Lower lobe of right lung (tissue), 2 donors: ENCODE data around the gene NLRX1. TPM values are rescaled to one million over a fixed set of nuclear protein-coding genes. Genes with fewer than 3 reads are reported as not detected.

Experiments
- ATAC-seq, 2 donors: fragments of 200-7000 bp; cut with Tn5 transposase; one replicate each; pipeline ENCODE4 v1.9.1; 2020 to 2022; ENCODE audit warnings: mild to moderate bottlenecking in 2 of 2, moderate library complexity in 2 of 2
- DNase-seq: peaks from one replicate; pipeline ENCODE4 v3.0.0-alpha.2; 2020
- H3K27ac ChIP-seq: fragments of 200-600 bp; one replicate; pipeline ENCODE4 v1.8.0; 2022
- H3K27me3 ChIP-seq: fragments of 200-600 bp; one replicate; pipeline ENCODE4 v1.8.0; 2022; ENCODE audit warnings: low read depth
- H3K36me3 ChIP-seq: fragments of 200-600 bp; one replicate; pipeline ENCODE4 v1.8.0; 2022; ENCODE audit warnings: mild to moderate bottlenecking
- H3K4me1 ChIP-seq: fragments of 200-600 bp; one replicate; pipeline ENCODE4 v1.8.0; 2022
- H3K4me3 ChIP-seq: fragments of 200-600 bp; one replicate; pipeline ENCODE4 v1.8.0; 2022; ENCODE audit warnings: mild to moderate bottlenecking
- H3K9me3 ChIP-seq: fragments of 200-600 bp; one replicate; pipeline ENCODE4 v1.8.0; 2022
- CTCF ChIP-seq: fragments of 200-600 bp; IDR thresholded peaks from one replicate; pipeline ENCODE4 v1.8.0; 2022; ENCODE audit warnings: antibody characterized with exemption, mild to moderate bottlenecking
- intact Hi-C: fragments of 100-400 bp; cut with DNase I; formaldehyde crosslinking; loops from one replicate; pipeline ENCODE4 v1.11.0; 2022
- total RNA-seq: library from RNA; stranded (reverse); fragmentation: NEBNext Ultra II Directional; extraction: Animal tissue kit (Norgen Biotek cat#: 25700); gene quantifications from one replicate; pipeline ENCODE4 v1.2.1, GENCODE V29; 2021
- donor health status: DM: no; HTN: yes; CAD: no; lungs with severe emphysema.

Gene NLRX1
- total RNA-seq, 1 donor from 2014 or later: 16.5 TPM

GRCh38 chr11:119145551-119145950, 23.0 kb upstream of the NLRX1 start:
- Histone ChIP-seq H3K9me3 (no peaks in the 10 kb centered on the region), H3K27me3 (peaks cover 32% of the 10 kb centered on the region)
- intact Hi-C loops: no loop called here

GRCh38 chr11:119147604-119148333, 20.8 kb upstream of the NLRX1 start:
- Histone ChIP-seq H3K27me3 (peaks cover 38% of the 10 kb centered on the region), H3K9me3 (no peaks in the 10 kb centered on the region), H3K36me3 (no peaks in the 10 kb centered on the region), H3K27ac (no peak overlapping the region), H3K4me3 (no peak overlapping the region), H3K4me1 (peaks cover 12% of the 10 kb centered on the region)
- TF ChIP-seq CTCF: no peak
- no peak for DNase-seq
- intact Hi-C loops: no loop called here
- ATAC-seq: no peak

More at GRCh38 chr11:119145551-119145950, 23.0 kb upstream of the NLRX1 start:
- ATAC-seq (no peak), DNase-seq (no peak)
- TF ChIP-seq CTCF: no peak
- H3K4me3 ChIP-seq: no peak overlapping the region
- no peaks in the 10 kb centered on the region for H3K36me3 ChIP-seq
- H3K4me1 ChIP-seq: peaks cover 12% of the 10 kb centered on the region
- H3K27ac ChIP-seq: no peak overlapping the region

GRCh38 chr11:119148720-119149017, 19.9 kb upstream of the NLRX1 start:
- peak overlapping the region; percentile 68 for H3K4me3 ChIP-seq
- peaks cover 12% of the 10 kb centered on the region for H3K4me1 ChIP-seq
- ATAC-seq (no peak), DNase-seq (no peak)
- no peaks in the 10 kb centered on the region for H3K36me3 ChIP-seq
- no peak for TF ChIP-seq CTCF
- H3K27ac ChIP-seq: no peak overlapping the region
- intact Hi-C loops: no loop called here
- H3K9me3 ChIP-seq: no peaks in the 10 kb centered on the region
- H3K27me3 ChIP-seq: peaks cover 38% of the 10 kb centered on the region

DNA sequence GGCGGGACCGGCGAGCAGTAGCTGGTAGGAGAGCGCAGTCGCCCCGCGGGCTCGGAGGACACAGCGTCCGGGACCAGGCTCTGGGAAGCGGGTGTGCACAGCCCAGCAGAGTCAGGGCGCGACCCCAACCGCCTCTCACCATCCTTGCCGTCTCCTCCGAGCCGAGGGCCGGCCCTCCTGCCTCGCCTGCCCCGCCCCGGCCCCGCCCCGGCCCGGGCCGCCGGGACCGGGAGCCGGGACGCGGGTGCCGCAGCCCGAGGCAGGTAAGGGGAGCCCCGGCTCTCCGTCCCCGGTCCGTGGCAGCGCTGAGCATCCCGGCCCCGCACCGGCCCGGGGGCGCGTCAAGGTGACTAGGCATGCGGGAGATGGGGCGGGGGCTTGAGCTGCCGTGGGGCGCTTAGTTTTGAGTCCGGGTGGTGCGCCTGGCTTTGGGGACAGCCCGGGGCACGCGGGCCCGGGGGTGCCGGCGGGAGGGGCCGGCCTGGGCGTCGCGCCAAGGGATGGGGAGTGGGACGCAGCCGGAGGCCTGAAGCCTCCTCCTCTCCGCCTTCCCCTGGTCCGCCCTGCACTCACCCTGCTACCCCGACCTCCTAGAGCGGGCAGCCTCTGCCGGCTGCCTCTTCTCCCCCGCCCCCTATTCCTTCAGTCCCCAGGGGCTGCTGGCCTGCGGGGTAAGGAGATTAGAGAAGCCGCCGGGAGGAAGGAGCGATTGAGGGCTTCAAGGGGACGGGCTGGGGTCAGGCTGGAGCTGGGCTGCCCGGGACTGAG, 19.3 kb upstream of the NLRX1 start, which contains the start of gene ABCG4:
TSS of gene ABCG4 (plus strand) at position 35 of the 768 bp plus-strand sequence. CDS start 914 bp downstream, outside the sequence.
- Histone ChIP-seq H3K27ac (no peak within 1 kb of the TSS), H3K9me3 (no peaks in the 10 kb centered on the region), H3K36me3 (no peaks in the 10 kb centered on the region), H3K4me3 (peak within 1 kb of the TSS; percentile 68), H3K4me1 (peaks cover 12% of the 10 kb centered on the region), H3K27me3 (peaks cover 38% of the 10 kb centered on the region)
- TF ChIP-seq CTCF: no peak
- intact Hi-C loops: no loop called here
- ATAC-seq (peak; percentile 51 to 67), DNase-seq (peak; percentile 59)

DNA sequence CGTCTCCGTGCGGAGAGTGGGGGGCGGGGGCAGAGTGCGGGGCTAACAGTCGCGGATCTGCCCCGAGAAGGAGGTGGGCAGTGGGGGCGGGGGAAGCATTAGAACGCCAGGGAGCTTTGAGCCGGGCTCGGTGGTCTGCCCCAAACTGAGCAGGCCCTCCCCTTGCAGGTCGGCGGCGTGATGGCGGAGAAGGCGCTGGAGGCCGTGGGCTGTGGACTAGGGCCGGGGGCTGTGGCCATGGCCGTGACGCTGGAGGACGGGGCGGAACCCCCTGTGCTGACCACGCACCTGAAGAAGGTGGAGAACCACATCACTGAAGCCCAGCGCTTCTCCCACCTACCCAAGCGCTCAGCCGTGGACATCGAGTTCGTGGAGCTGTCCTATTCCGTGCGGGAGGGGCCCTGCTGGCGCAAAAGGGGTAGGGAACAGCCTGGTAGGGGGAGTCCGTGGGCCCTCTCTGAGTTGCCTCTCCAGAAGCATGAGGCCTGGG, 18.7 kb upstream of the NLRX1 start:
- peaks cover 35% of the 10 kb centered on the region for H3K27me3 ChIP-seq

More for the DNA sequence above, 18.7 kb upstream of the NLRX1 start:
- Histone ChIP-seq H3K9me3 (no peaks in the 10 kb centered on the region), H3K27ac (no peak overlapping the region), H3K4me1 (peaks cover 9% of the 10 kb centered on the region), H3K4me3 (peak overlapping the region; percentile 68), H3K36me3 (no peaks in the 10 kb centered on the region)
- intact Hi-C loops: no loop called here
- DNase-seq (no peak), ATAC-seq (peak; percentile 4)
- no peak for TF ChIP-seq CTCF
